Measurements from ENCODE around the gene ARMC2. TPM values are rescaled to one million over a fixed set of nuclear protein-coding genes. Genes with fewer than 3 reads are reported as not detected.
A peak's percentile ranks its signal among the peaks of the same experiment; 100 is the strongest.

The ARMC2 gene
- total and polyA plus RNA-seq, 2 donors (not counting 3 experiments of a cell fraction or from before 2014, with no cell fraction given) = 1.7 to 3.7 TPM

DNA sequence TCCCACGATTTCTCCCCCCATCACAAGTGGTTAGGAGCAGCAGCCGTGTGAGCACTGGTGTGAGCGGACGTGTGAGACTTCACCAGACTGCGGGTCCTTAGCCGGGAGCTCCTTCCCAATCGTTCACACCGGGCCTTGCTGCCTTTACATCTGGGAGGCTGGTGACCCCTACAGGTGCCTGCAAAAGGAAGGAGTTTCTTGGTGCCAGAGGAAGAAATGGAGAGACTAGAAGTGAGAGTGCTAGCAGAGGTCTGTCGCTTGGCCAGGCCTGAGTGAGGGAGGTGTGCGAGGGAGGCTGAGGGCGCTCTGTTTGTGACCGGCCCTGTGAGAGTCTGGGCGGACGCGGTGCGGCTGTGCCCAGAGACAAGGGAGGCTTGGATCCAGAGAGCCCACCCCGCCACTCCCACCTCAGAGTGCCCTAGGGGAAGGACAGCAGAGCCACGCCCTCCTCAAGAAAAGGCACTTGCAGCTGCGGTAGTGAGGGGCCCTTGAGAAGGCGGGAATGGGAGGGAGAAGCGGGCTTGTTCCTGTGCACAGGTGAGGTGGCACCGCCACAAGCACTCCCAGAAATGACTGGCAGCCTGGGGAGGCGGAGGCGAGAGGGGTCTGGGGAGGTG lies 10.0 kb upstream of the ARMC2 start:
- no peaks in the 10 kb centered on the region for H4K20me1 ChIP-seq (replicated peaks; ENCODE audit: control insufficient read depth, extremely low read depth, insufficient read depth, low read length)
- no TSS peak for BruUV-seq (replicated peaks)
- no peak overlapping the region for H2AFZ ChIP-seq (ENCODE audit: low read depth, low read length)
- ChIA-PET CTCF (interaction anchor here (0.7 to 5.1 kb wide), 9 partner anchors 10 to 300 kb away, joined by 3 to 44 read pairs (median 6); partner anchors contain the start of genes ARMC2 and FOXO3), POLR2A (no interaction called here)
- H3K79me2 ChIP-seq (ENCODE audit: control insufficient read depth, insufficient read depth, low read length) = no peaks in the 10 kb centered on the region
- no peak for FAIRE-seq
- H3K27me3 ChIP-seq (ENCODE audit: control insufficient read depth in 2 of 2, insufficient read depth in 2 of 2, low read length in 2 of 2) = peaks cover 0 to 11% of the 10 kb centered on the region in 2 experiments
- no peak overlapping the region for H3K4me2 ChIP-seq (ENCODE audit: insufficient read depth, low read length)
- H3K27ac ChIP-seq (ENCODE audit: insufficient read depth, low read depth, low read length) = no peak overlapping the region
- no peak overlapping the region for H3K9ac ChIP-seq (replicated peaks; ENCODE audit: extremely low read depth, insufficient read depth, low read length)
- TF ChIP-seq EZH2 (IDR thresholded peaks at IDR 0.05; ENCODE audit: borderline replicate concordance, low read depth, low read length, severe bottlenecking) (peak; percentile 37), POLR2AphosphoS5 (IDR thresholded peaks at IDR 0.05; ENCODE audit: insufficient read depth, low read depth, low read length) (no peak), JUN (IDR thresholded peaks at IDR 0.05; ENCODE audit: borderline replicate concordance, insufficient read depth, insufficient read length, low read depth) (no peak)
- no peaks in the 10 kb centered on the region for H3K9me3 ChIP-seq (replicated peaks; ENCODE audit: control insufficient read depth, insufficient read depth, low read length)
- no peaks in the 10 kb centered on the region for H3K4me1 ChIP-seq (ENCODE audit: control insufficient read depth, extremely low read depth, insufficient read depth, low read length)
- dilution Hi-C loops (cut with MboI; ENCODE audit: extremely low pct_ligation_motif_present, low sequenced_read_pairs) = no loop called here
- intact Hi-C loops (cut with micrococcal nuclease) = loop anchor here (5.0 kb wide), 1 partner anchor 149 kb away; no protein-coding TSS in a partner anchor
- DNase-seq (ENCODE audit: low read depth, low spot score) = no peak
- no peaks in the 10 kb centered on the region for H3K9me1 ChIP-seq (replicated peaks; ENCODE audit: control insufficient read depth, extremely low read depth, insufficient read depth, low read length)
- H3K36me3 ChIP-seq (ENCODE audit: control insufficient read depth in 2 of 2, extremely low read depth in 1 of 2, insufficient read depth in 2 of 2, low read length in 2 of 2) = no peaks in the 10 kb centered on the region
- no peak overlapping the region for H3K4me3 ChIP-seq (replicated peaks in 1 of 3; ENCODE audit: insufficient read depth in 1 of 3, low read depth in 1 of 3, low read length in 3 of 3)

GRCh38 chr6:108839083-108839642 lies 9.1 kb upstream of the ARMC2 start:
- Histone ChIP-seq H3K36me3 (ENCODE audit: control insufficient read depth in 2 of 2, extremely low read depth in 1 of 2, insufficient read depth in 2 of 2, low read length in 2 of 2) (no peaks in the 10 kb centered on the region), H2AFZ (ENCODE audit: low read depth, low read length) (no peak overlapping the region), H3K27ac (ENCODE audit: insufficient read depth, low read depth, low read length) (no peak overlapping the region), H3K9me1 (replicated peaks; ENCODE audit: control insufficient read depth, extremely low read depth, insufficient read depth, low read length) (no peaks in the 10 kb centered on the region), H3K27me3 (ENCODE audit: control insufficient read depth in 2 of 2, insufficient read depth in 2 of 2, low read length in 2 of 2) (peaks cover 0 to 11% of the 10 kb centered on the region in 2 experiments), H3K4me3 (replicated peaks in 1 of 3; ENCODE audit: insufficient read depth in 1 of 3, low read depth in 1 of 3, low read length in 3 of 3) (no peak overlapping the region), H3K4me2 (ENCODE audit: insufficient read depth, low read length) (no peak overlapping the region), H3K4me1 (ENCODE audit: control insufficient read depth, extremely low read depth, insufficient read depth, low read length) (no peaks in the 10 kb centered on the region), H3K79me2 (ENCODE audit: control insufficient read depth, insufficient read depth, low read length) (no peaks in the 10 kb centered on the region), H4K20me1 (replicated peaks; ENCODE audit: control insufficient read depth, extremely low read depth, insufficient read depth, low read length) (no peaks in the 10 kb centered on the region), H3K9me3 (replicated peaks; ENCODE audit: control insufficient read depth, insufficient read depth, low read length) (no peaks in the 10 kb centered on the region), H3K9ac (replicated peaks; ENCODE audit: extremely low read depth, insufficient read depth, low read length) (no peak overlapping the region)
- no peak for FAIRE-seq
- BruUV-seq (replicated peaks) = no TSS peak
- no peak for DNase-seq (ENCODE audit: low read depth, low spot score)
- TF ChIP-seq MYC (IDR thresholded peaks at IDR 0.05; ENCODE audit: low read depth, low read length) (no peak), FOS (IDR thresholded peaks at IDR 0.05; ENCODE audit: borderline replicate concordance, insufficient read depth, low read length) (no peak), EZH2 (IDR thresholded peaks at IDR 0.05; ENCODE audit: borderline replicate concordance, low read depth, low read length, severe bottlenecking) (no peak), GATA2 (IDR thresholded peaks at IDR 0.05; ENCODE audit: insufficient read depth, insufficient read length, low read depth, low read length) (no peak), JUN (IDR thresholded peaks at IDR 0.05; ENCODE audit: borderline replicate concordance, insufficient read depth, insufficient read length, low read depth) (no peak), POLR2A (IDR thresholded peaks at IDR 0.05; ENCODE audit: low read depth, low read length) (no peak), POLR2AphosphoS5 (IDR thresholded peaks at IDR 0.05; ENCODE audit: insufficient read depth, low read depth, low read length) (no peak)
- TF ChIP-seq, protein P1, sequence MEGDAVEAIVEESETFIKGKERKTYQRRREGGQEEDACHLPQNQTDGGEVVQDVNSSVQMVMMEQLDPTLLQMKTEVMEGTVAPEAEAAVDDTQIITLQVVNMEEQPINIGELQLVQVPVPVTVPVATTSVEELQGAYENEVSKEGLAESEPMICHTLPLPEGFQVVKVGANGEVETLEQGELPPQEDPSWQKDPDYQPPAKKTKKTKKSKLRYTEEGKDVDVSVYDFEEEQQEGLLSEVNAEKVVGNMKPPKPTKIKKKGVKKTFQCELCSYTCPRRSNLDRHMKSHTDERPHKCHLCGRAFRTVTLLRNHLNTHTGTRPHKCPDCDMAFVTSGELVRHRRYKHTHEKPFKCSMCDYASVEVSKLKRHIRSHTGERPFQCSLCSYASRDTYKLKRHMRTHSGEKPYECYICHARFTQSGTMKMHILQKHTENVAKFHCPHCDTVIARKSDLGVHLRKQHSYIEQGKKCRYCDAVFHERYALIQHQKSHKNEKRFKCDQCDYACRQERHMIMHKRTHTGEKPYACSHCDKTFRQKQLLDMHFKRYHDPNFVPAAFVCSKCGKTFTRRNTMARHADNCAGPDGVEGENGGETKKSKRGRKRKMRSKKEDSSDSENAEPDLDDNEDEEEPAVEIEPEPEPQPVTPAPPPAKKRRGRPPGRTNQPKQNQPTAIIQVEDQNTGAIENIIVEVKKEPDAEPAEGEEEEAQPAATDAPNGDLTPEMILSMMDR (IDR thresholded peaks at IDR 0.05; ENCODE audit: extremely low read depth in 1 of 2, insufficient read depth in 1 of 2, low read depth in 1 of 2, low read length in 2 of 2) = no peak
- TF ChIP-seq, protein P2, sequence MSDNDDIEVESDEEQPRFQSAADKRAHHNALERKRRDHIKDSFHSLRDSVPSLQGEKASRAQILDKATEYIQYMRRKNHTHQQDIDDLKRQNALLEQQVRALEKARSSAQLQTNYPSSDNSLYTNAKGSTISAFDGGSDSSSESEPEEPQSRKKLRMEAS (IDR thresholded peaks at IDR 0.05; ENCODE audit: insufficient read depth, insufficient read length) = no peak
- intact Hi-C loops (cut with micrococcal nuclease) (loop anchor here (5.0 kb wide), 1 partner anchor 148 kb away; no protein-coding TSS in a partner anchor), dilution Hi-C loops (cut with MboI; ENCODE audit: extremely low pct_ligation_motif_present, low sequenced_read_pairs) (no loop called here)
- ChIA-PET CTCF (interaction anchor here (1.5 to 5.1 kb wide), 5 partner anchors 9 to 297 kb away, joined by 3 to 44 read pairs (median 10); partner anchors contain the start of gene ARMC2), POLR2A (no interaction called here)
